ENCODE results near the gene PITPNM1. TPM values are rescaled to one million over a fixed set of nuclear protein-coding genes. Genes with fewer than 3 reads are reported as not detected.
A peak's percentile ranks its signal among the peaks of the same experiment; 100 is the strongest.
"Not testable (repeated sequence)": the region's sequence is repeated elsewhere in the genome, so short reads cannot be mapped to it uniquely, and the experiment has no call there.

Gene PITPNM1
- total RNA-seq, 4 donors from 2014 or later, result 7.9 to 89.7 (median 15.2) TPM

- intact Hi-C loops (cut with DNase I; ENCODE audit: low total_unique reads), result no loop called here
- Histone ChIP-seq H3K4me1 (peaks cover 0 to 5% of the 10 kb centered on the region in 2 donors), H3K9me3 (no peaks in the 10 kb centered on the region), H3K36me3 (no peaks in the 10 kb centered on the region), H3K4me3 (no peak overlapping the region), H3K27ac (no peak overlapping the region), H3K27me3 (no peaks in the 10 kb centered on the region)
- no peak for DNase-seq
- TF ChIP-seq POLR2A (IDR thresholded peaks at IDR 0.05), result no peak
- TF ChIP-seq, protein P1, sequence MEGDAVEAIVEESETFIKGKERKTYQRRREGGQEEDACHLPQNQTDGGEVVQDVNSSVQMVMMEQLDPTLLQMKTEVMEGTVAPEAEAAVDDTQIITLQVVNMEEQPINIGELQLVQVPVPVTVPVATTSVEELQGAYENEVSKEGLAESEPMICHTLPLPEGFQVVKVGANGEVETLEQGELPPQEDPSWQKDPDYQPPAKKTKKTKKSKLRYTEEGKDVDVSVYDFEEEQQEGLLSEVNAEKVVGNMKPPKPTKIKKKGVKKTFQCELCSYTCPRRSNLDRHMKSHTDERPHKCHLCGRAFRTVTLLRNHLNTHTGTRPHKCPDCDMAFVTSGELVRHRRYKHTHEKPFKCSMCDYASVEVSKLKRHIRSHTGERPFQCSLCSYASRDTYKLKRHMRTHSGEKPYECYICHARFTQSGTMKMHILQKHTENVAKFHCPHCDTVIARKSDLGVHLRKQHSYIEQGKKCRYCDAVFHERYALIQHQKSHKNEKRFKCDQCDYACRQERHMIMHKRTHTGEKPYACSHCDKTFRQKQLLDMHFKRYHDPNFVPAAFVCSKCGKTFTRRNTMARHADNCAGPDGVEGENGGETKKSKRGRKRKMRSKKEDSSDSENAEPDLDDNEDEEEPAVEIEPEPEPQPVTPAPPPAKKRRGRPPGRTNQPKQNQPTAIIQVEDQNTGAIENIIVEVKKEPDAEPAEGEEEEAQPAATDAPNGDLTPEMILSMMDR (IDR thresholded peaks at IDR 0.05), result no peak
Observed at GRCh38 chr11:67486481-67487195, 18.5 kb downstream of the PITPNM1 start.

GRCh38 chr11:67485873-67486361 lies 19.2 kb downstream of the PITPNM1 start:
- intact Hi-C loops (cut with DNase I; ENCODE audit: low total_unique reads); H3K27me3 ChIP-seq; H3K4me1 ChIP-seq; H3K9me3 ChIP-seq; H3K4me3 ChIP-seq; H3K36me3 ChIP-seq; DNase-seq; H3K27ac ChIP-seq: not testable (repeated sequence)

DNA sequence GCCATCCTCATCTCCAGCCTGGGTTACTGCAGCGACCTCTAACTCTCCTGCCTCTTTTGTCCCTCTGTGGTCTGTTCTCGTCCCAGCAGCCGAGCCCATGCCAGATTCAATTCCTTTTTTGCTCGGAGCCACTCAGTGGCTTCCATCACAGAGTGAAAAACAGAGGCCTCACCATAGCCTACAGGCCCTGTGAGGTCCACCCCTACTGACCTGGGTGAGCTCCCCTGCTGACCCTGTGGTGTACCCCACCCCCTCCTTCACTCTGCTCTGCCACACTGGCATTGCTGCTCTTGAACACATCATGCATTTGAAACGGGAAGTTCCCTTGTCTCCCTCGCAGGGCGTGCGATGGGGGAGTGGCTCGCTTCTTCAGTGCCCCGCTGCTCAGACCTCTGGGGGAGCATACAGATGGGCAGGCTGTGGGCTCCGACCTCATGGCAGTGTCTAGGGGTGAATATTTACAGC lies 20.3 kb downstream of the PITPNM1 start:
- Histone ChIP-seq H3K4me3 (no peak overlapping the region), H3K36me3 (no peaks in the 10 kb centered on the region), H3K27me3 (no peaks in the 10 kb centered on the region), H3K4me1 (peaks cover 0 to 5% of the 10 kb centered on the region in 2 donors), H3K27ac (no peak overlapping the region), H3K9me3 (no peaks in the 10 kb centered on the region)
- intact Hi-C loops (cut with DNase I; ENCODE audit: low total_unique reads), result no loop called here
- no peak for TF ChIP-seq POLR2A (IDR thresholded peaks at IDR 0.05)
- TF ChIP-seq, protein P1 (IDR thresholded peaks at IDR 0.05), result no peak
- no peak for DNase-seq

- H3K27ac ChIP-seq, result peak overlapping the region; percentile 86 to 94
- TF ChIP-seq, protein P1 (IDR thresholded peaks at IDR 0.05), result no peak
- no peak for TF ChIP-seq POLR2A (IDR thresholded peaks at IDR 0.05)
Observed at GRCh38 chr11:67483831-67484665, 21.1 kb downstream of the PITPNM1 start.

DNA sequence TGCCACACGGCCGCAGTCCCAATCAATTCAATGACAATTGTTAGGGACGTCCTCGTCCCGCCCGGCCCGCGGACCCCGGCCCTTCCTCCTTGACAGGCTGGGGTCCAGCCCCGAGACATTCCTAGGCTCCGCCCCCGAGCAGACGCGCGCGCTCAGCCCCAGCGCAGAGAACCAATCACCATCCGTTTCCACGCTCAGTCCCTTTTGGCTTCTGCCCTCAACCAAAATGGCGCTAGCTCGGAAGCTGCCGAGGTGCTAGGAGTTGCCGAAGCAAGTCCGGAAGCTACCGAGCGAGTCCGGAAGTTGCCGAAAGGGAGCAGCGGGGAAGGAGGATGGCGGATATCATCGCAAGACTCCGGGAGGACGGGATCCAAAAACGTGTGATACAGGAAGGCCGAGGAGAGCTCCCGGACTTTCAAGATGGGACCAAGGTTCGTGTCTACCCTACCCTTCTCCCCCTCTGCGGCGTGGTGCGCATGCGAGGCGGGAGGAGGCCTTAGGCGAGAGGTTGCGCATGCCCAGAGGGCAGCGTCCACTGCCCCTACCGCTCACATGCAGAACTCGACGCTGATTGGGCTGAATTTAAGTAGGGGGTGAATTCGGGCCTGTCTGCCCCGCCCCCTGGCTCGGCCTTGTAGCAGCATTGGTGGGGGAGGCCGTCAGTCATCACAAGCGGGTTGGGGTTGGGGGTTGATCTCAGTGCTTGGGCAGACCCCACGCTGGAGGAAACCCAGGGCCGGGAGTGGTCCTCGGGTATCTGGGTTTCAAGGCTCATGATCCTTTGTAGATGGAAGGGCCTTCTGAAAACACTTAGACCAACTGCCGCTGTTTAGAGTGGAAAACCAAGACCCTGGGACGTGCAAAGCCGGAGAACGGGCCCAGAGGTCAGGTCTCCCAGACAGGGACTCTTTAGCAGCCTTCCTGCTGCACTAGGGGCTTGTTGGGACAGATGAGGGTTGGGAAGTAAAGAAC lies 22.1 kb downstream of the PITPNM1 start, which contains the start of gene AIP:
TSS of gene AIP (plus strand) at position 200 of the 972 bp plus-strand sequence. CDS start at position 333, 133 bp downstream.
- intact Hi-C loops (cut with DNase I; ENCODE audit: low total_unique reads), result no loop called here
- Histone ChIP-seq H3K4me1 (peaks cover 0 to 5% of the 10 kb centered on the region in 2 donors), H3K4me3 (peak within 1 kb of the TSS; percentile 48 to 65), H3K27ac (peak within 1 kb of the TSS; percentile 86 to 94), H3K27me3 (no peaks in the 10 kb centered on the region), H3K9me3 (no peaks in the 10 kb centered on the region), H3K36me3 (no peaks in the 10 kb centered on the region)
- DNase-seq, result peak; percentile 97 to 98
- TF ChIP-seq POLR2A (IDR thresholded peaks at IDR 0.05), result peak; percentile 43 to 63
- TF ChIP-seq, protein P1 (IDR thresholded peaks at IDR 0.05), result peak in 2 of 4 experiments; percentile 19 to 43

More at GRCh38 chr11:67483831-67484665, 21.1 kb downstream of the PITPNM1 start:
- no peaks in the 10 kb centered on the region for H3K27me3 ChIP-seq
- H3K4me1 ChIP-seq, result peaks cover 0 to 5% of the 10 kb centered on the region in 2 donors
- H3K36me3 ChIP-seq, result no peaks in the 10 kb centered on the region
- peak overlapping the region; percentile 48 to 65 for H3K4me3 ChIP-seq
- no peak for DNase-seq
- intact Hi-C loops (cut with DNase I; ENCODE audit: low total_unique reads), result no loop called here
- no peaks in the 10 kb centered on the region for H3K9me3 ChIP-seq
